Motor neuron (in vitro differentiated cells): ENCODE data around the gene CYP17A1. TPM values are rescaled to one million over a fixed set of nuclear protein-coding genes. Genes with fewer than 3 reads are reported as not detected.
"Not testable (repeated sequence)": the region's sequence is repeated elsewhere in the genome, so short reads cannot be mapped to it uniquely, and the experiment has no call there.

ENCODE experiments used
- ATAC-seq, 8 experiments: fragments of 200-7000 bp; cut with Tn5 transposase; replicated peaks in 6 of 8; 2 replicates each; pipeline ENCODE4 v1.8.0; 2021; ENCODE audit warnings: mild to moderate bottlenecking in 8 of 8, moderate library complexity in 8 of 8
- H3K27ac ChIP-seq, 2 donors: fragments of 250-450 bp; sonication (Bioruptor Pico); 2 replicates each; pipeline ENCODE4 v1.9.0; 2021; ENCODE audit warnings: antibody characterized with exemption in 2 of 2, mild to moderate bottlenecking in 2 of 2, moderate library complexity in 1 of 2
- H3K4me1 ChIP-seq, 2 donors: fragments of 250-450 bp; sonication (Bioruptor Pico); replicated peaks in 1 of 2; 2 replicates each; pipeline ENCODE4 v1.6.1; 2021; ENCODE audit warnings: antibody characterized with exemption in 2 of 2, mild to moderate bottlenecking in 2 of 2, moderate library complexity in 1 of 2
- H3K4me3 ChIP-seq, 5 donors: fragments of 250-450 bp; sonication (Bioruptor Pico); 2 replicates each; pipeline ENCODE4 v1.9.0; 2021; ENCODE audit warnings: antibody characterized with exemption in 5 of 5, mild to moderate bottlenecking in 5 of 5, moderate library complexity in 4 of 5
- WGBS, 10 experiments: fragments of 450-650 bp; shearing (Covaris generic); methylation state at CpG; one replicate each; pipeline ENCODE4 v1.0.0; 2022; 5-methylcytosine and 5-hydroxymethylcytosine counted together
- in situ Hi-C, 9 experiments: fragments of 400-800 bp; cut with MboI; loops; one replicate each; pipeline ENCODE4 v1.15.0; 2021; ENCODE audit warnings: low sequenced_read_pairs in 9 of 9, low pct_unique_long_range_greater_than_20kb in 2 of 9; ENCODE audit not compliant: unreplicated experiment in 9 of 9
- total RNA-seq, 8 experiments: library from RNA; unstranded; fragments of 300-600 nt; gene quantifications; 2 replicates each; pipeline versions ENCODE4 v1.2.3 to v1.2.4, GENCODE V29; 2022

CYP17A1 gene
- total RNA-seq, 8 experiments from 2014 or later = 0.09 to 0.71 (median 0.36) TPM; not detected in 3

GRCh38 chr10:102855731-102856436 is 18.7 kb upstream of the CYP17A1 start:
- H3K4me1 ChIP-seq, H3K4me3 ChIP-seq, in situ Hi-C loops: not testable (repeated sequence)
- ATAC-seq = peak; percentile 12 to 83 (median 78)
- H3K27ac ChIP-seq = peak overlapping the region; percentile 29 to 41
- 8 to 68% (median 47%) methylated on average over 2 to 8 of the region's 11 CpGs; no CpG with 5 or more reads in 1 of the 10 experiments for WGBS, 10 experiments

GRCh38 chr10:102853237-102853636 is 16.0 kb upstream of the CYP17A1 start:
- H3K4me1 ChIP-seq, in situ Hi-C loops, ATAC-seq, H3K27ac ChIP-seq, H3K4me3 ChIP-seq: not testable (repeated sequence)
- 80 to 100% (median 92%) methylated on average over 1 to 5 of the region's 7 CpGs; no CpG with 5 or more reads in 1 of the 10 experiments for WGBS, 10 experiments

GRCh38 chr10:102850025-102850518 is 12.9 kb upstream of the CYP17A1 start:
- Histone ChIP-seq H3K4me1 (peaks cover 0 to 3% of the 10 kb centered on the region in 2 donors), H3K4me3 (no peak overlapping the region), H3K27ac (no peak overlapping the region)
- in situ Hi-C loops = no loop called here
- WGBS, 10 experiments = 67 to 100% (median 84%) methylated on average over 2 to 9 of the region's 9 CpGs; no CpG with 5 or more reads in 4 of the 10 experiments
- peak in 4 of 8 experiments; percentile 4 to 41 (median 14) for ATAC-seq

GRCh38 chr10:102845352-102845902 is 8.2 kb upstream of the CYP17A1 start:
- no peak overlapping the region for H3K4me3 ChIP-seq
- no peak for ATAC-seq
- 35 to 87% (median 76%) methylated on average over 1 to 8 of the region's 9 CpGs; no CpG with 5 or more reads in 2 of the 10 experiments for WGBS, 10 experiments
- no peaks in the 10 kb centered on the region for H3K4me1 ChIP-seq
- H3K27ac ChIP-seq = no peak overlapping the region
- in situ Hi-C loops = no loop called here

- H3K4me1 ChIP-seq, H3K4me3 ChIP-seq, ATAC-seq, in situ Hi-C loops, H3K27ac ChIP-seq: not testable (repeated sequence)
- WGBS, 10 experiments = 56 to 100% (median 67%) methylated on average over 1 to 4 of the region's 6 CpGs; no CpG with 5 or more reads in 5 of the 10 experiments
Measured at GRCh38 chr10:102844190-102844776, 7.1 kb upstream of the CYP17A1 start.

- in situ Hi-C loops, H3K4me1 ChIP-seq, H3K27ac ChIP-seq, ATAC-seq, H3K4me3 ChIP-seq: not testable (repeated sequence)
- 18 to 85% (median 50%) methylated on average over 1 to 7 of the region's 8 CpGs; no CpG with 5 or more reads in 1 of the 10 experiments for WGBS, 10 experiments
Measured at GRCh38 chr10:102843139-102843538, 5.9 kb upstream of the CYP17A1 start.

GRCh38 chr10:102841827-102842345 is 4.7 kb upstream of the CYP17A1 start:
- ATAC-seq = no peak

GRCh38 chr10:102838276-102838927 is 1.2 kb upstream of the CYP17A1 start:
- not testable (repeated sequence) for H3K27ac ChIP-seq, H3K4me3 ChIP-seq, H3K4me1 ChIP-seq, ATAC-seq
- 67 to 100% (median 97%) methylated on average over 1 to 4 of the region's 9 CpGs; no CpG with 5 or more reads in 2 of the 10 experiments for WGBS, 10 experiments
- in situ Hi-C loops = loop anchor here in 2 of 9 experiments (5.0 to 10.0 kb wide), 3 partner anchors 64 to 236 kb away; no protein-coding TSS in a partner anchor

More at GRCh38 chr10:102841827-102842345, 4.7 kb upstream of the CYP17A1 start:
- Histone ChIP-seq H3K27ac (no peak overlapping the region), H3K4me3 (no peak overlapping the region), H3K4me1 (no peaks in the 10 kb centered on the region)
- WGBS, 10 experiments = 38 to 100% (median 75%) methylated on average over 1 to 10 of the region's 11 CpGs; no CpG with 5 or more reads in 2 of the 10 experiments
- in situ Hi-C loops = no loop called here

- WGBS, 10 experiments = 0 to 100% (median 35%) methylated on average over 1 to 5 of the region's 11 CpGs; no CpG with 5 or more reads in 6 of the 10 experiments
- Histone ChIP-seq H3K4me1 (peaks cover 0 to 2% of the 10 kb centered on the region in 2 donors), H3K27ac (no peak overlapping the region), H3K4me3 (no peak overlapping the region)
- in situ Hi-C loops = loop anchor here in 2 of 9 experiments (5.0 to 10.0 kb wide), 3 partner anchors 67 to 240 kb away; no protein-coding TSS in a partner anchor
- ATAC-seq = peak; percentile 95 to 100 (median 100)
Measured at GRCh38 chr10:102835007-102835482, 2.2 kb downstream of the CYP17A1 start.

GRCh38 chr10:102834143-102834542 is 3.1 kb downstream of the CYP17A1 start:
- peaks cover 0 to 2% of the 10 kb centered on the region in 2 donors for H3K4me1 ChIP-seq
- peak in 2 of 8 experiments; percentile 16 to 24 for ATAC-seq
- no peak overlapping the region for H3K4me3 ChIP-seq
- H3K27ac ChIP-seq = no peak overlapping the region
- in situ Hi-C loops = loop anchor here in 2 of 9 experiments (10.0 kb wide), 2 partner anchors 71 to 241 kb away; no protein-coding TSS in a partner anchor
- 20 to 77% (median 64%) methylated on average over 1 to 9 of the region's 9 CpGs for WGBS, 10 experiments

GRCh38 chr10:102832987-102833386 is 4.2 kb downstream of the CYP17A1 start:
- peaks cover 0 to 2% of the 10 kb centered on the region in 2 donors for H3K4me1 ChIP-seq
- H3K4me3 ChIP-seq = no peak overlapping the region
- in situ Hi-C loops = loop anchor here in 2 of 9 experiments (10.0 kb wide), 2 partner anchors 72 to 242 kb away; no protein-coding TSS in a partner anchor
- ATAC-seq = no peak
- no peak overlapping the region for H3K27ac ChIP-seq
- 47 to 100% (median 81%) methylated on average over 1 to 3 of the region's 4 CpGs; no CpG with 5 or more reads in 3 of the 10 experiments for WGBS, 10 experiments

- WGBS, 10 experiments = 53 to 86% methylated on average over 3 to 8 of the region's 14 CpGs; no CpG with 5 or more reads in 8 of the 10 experiments
- ATAC-seq = no peak
- Histone ChIP-seq H3K4me3 (no peak overlapping the region), H3K27ac (no peak overlapping the region), H3K4me1 (peaks cover 0 to 2% of the 10 kb centered on the region in 2 donors)
- in situ Hi-C loops = loop anchor here in 2 of 9 experiments (10.0 kb wide), 2 partner anchors 73 to 243 kb away; no protein-coding TSS in a partner anchor
Measured at GRCh38 chr10:102832248-102832647, 5.0 kb downstream of the CYP17A1 start.
